Mucosa of rectum (tissue), 2 donors: ENCODE data around the gene TAP2.

Experiments
- H3K27ac ChIP-seq, 2 donors: one replicate each; pipeline ENCODE4 v1.7.0; 2013; ENCODE audit warnings: inconsistent platforms in 2 of 2, low read depth in 2 of 2, low read length in 2 of 2
- H3K27me3 ChIP-seq, 2 donors: one replicate each; pipeline ENCODE4 v1.7.0; 2013; ENCODE audit warnings: low read length in 2 of 2; ENCODE audit not compliant: control insufficient read depth in 2 of 2, insufficient read depth in 2 of 2
- H3K36me3 ChIP-seq, 2 donors: one replicate each; pipeline ENCODE4 v1.7.0; 2013; ENCODE audit warnings: low read length in 2 of 2; ENCODE audit not compliant: control insufficient read depth in 2 of 2, insufficient read depth in 2 of 2
- H3K4me1 ChIP-seq, 2 donors: one replicate each; pipeline ENCODE4 v1.7.0; 2013; ENCODE audit warnings: low read length in 2 of 2, mild to moderate bottlenecking in 1 of 2; ENCODE audit not compliant: control insufficient read depth in 2 of 2, insufficient read depth in 2 of 2
- H3K4me3 ChIP-seq, 2 donors: one replicate each; pipeline ENCODE4 v1.7.0; 2013; ENCODE audit warnings: low read length in 2 of 2
- H3K9ac ChIP-seq, 2 donors: one replicate each; pipeline ENCODE4 v1.7.0; 2013; ENCODE audit warnings: low read length in 2 of 2, low read depth in 1 of 2, mild to moderate bottlenecking in 1 of 2
- H3K9me3 ChIP-seq, 2 donors: one replicate each; pipeline ENCODE4 v1.7.0; 2013; ENCODE audit warnings: low read length in 2 of 2; ENCODE audit not compliant: control insufficient read depth in 2 of 2
- donor health status: healthy.
- donor health status: Normal muscosa, but diverticular disease.

Gene TAP2

DNA sequence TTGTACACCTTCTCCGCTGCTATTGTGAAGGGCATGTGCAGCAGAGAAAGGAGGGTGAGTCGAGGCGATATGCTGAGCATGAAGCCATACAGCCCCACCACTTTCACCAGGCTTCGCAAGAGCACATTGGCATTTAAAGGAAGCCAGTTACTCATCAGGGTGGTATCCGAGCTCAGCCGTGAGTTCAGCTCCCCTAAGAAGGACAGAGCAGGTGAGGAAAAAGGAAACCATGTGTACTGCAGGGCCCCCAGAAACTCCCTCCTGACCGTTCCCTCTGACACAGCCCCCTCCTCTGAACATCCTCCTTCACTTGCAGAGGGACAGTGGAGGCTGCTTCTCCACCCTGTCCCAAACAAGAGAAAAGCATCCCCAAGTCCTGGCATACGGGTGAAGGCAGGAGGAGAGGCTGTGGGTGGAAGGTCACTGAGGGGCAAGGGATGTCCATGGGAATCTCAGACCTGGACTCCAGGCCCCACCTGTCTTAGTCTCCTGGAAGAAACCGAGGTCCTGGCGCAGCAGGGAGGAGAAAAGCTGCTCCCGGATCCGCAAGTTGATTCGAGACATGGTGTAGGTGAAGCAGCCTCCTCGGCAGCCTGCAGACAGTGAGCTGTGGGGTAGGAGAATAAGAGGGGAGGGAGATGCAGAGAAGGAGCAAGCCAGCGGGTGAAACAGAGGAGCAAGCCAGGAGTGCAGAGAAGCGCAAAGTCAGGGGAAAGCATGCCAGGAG is 3.2 kb downstream of the TAP2 start:
- H3K9ac ChIP-seq = no peak overlapping the region
- H3K4me3 ChIP-seq = no peak overlapping the region
- H3K27me3 ChIP-seq = no peaks in the 10 kb centered on the region
- H3K36me3 ChIP-seq = peaks cover 30% of the 10 kb centered on the region in 2 donors
- peaks cover 6 to 10% of the 10 kb centered on the region in 2 donors for H3K4me1 ChIP-seq
- no peak overlapping the region for H3K27ac ChIP-seq
- H3K9me3 ChIP-seq = no peaks in the 10 kb centered on the region

DNA sequence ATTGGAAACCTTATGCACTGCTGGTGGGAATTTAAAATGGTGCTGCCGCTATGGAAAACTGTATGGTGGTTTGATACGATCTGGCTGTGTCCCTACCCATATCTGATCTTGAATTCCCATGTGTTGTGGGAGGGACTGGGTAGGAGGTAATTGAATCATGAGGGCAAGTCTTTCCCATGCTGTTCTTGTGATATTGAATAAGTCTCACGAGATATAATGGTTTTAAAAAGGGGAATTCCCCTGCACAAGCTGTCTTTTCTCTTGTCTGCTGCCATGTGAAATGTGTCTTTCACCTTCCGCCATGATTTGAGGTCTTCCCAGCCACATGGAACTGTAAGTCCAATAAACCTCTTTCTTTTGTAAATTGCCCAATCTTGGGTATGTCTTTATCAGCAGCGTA is 4.9 kb downstream of the TAP2 start:
- Histone ChIP-seq H3K4me3 (no peak overlapping the region), H3K36me3 (peaks cover 42 to 43% of the 10 kb centered on the region in 2 donors), H3K27me3 (no peaks in the 10 kb centered on the region), H3K4me1 (peaks cover 6 to 7% of the 10 kb centered on the region in 2 donors), H3K27ac (no peak overlapping the region), H3K9me3 (no peaks in the 10 kb centered on the region), H3K9ac (no peak overlapping the region)

DNA sequence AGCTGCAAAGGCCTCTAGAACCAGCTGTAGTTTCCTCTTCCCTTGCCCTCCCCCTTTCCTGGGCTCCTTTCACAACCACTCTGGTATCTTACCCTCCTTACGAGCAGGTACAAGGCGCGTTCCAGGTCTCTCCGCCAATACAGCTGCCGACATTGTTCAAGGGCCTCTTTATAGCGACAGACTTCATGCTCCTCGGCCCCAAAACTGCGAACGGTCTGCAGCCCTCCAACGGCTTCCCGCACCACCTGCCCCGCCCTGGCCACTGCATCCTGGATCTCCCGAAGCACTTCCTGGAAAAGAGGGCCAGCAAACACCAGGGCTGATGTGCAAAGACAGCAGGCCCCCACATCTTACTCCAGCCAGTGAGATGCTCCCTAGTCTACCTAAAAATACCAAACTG is 6.0 kb downstream of the TAP2 start:
- no peaks in the 10 kb centered on the region for H3K27me3 ChIP-seq
- no peaks in the 10 kb centered on the region for H3K9me3 ChIP-seq
- peaks cover 1 to 2% of the 10 kb centered on the region in 2 donors for H3K4me1 ChIP-seq
- peaks cover 42 to 47% of the 10 kb centered on the region in 2 donors for H3K36me3 ChIP-seq
- H3K9ac ChIP-seq = no peak overlapping the region
- H3K4me3 ChIP-seq = no peak overlapping the region
- no peak overlapping the region for H3K27ac ChIP-seq

DNA sequence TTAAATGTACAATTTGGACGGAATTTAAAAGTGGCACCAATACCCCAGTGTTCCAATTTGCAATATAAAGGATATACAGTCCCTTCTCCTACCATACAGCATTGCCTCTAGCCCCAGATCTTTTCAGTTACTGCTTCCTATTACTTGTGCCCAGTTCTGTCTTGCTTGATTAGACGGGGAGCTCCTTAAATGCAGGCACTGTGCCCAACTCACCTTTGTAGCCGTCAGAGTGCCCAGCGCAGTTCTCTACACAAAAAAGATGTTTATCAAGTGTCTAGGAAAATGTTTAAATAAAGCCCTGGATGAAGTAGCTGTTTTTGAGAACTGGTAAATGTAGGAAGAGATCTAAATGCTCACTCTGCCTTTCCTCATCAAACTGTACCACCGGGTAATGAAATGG is 7.6 kb downstream of the TAP2 start:
- no peaks in the 10 kb centered on the region for H3K9me3 ChIP-seq
- peaks cover 45 to 50% of the 10 kb centered on the region in 2 donors for H3K36me3 ChIP-seq
- H3K4me3 ChIP-seq = no peak overlapping the region
- no peak overlapping the region for H3K9ac ChIP-seq
- H3K4me1 ChIP-seq = no peaks in the 10 kb centered on the region
- H3K27ac ChIP-seq = no peak overlapping the region
- H3K27me3 ChIP-seq = no peaks in the 10 kb centered on the region

DNA sequence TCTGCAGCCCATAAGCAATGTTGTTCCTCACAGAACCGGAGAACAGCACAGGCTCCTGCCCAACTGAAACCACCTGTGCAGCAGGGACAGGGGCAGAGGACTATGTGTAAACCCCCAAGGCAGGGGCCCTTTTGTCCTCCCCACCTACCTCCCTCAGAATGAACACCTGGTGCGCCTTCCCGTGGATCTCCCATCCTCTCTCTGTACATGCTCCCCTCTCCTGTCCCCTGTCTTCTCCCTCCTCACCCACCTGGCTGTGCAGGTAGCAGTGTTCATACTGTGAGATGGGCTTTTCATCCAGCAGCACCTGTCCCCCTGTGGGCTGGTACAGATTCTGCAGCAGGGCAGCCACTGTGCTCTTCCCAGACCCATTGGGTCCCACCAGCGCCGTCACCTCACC is 8.5 kb downstream of the TAP2 start:
- H3K36me3 ChIP-seq = peaks cover 37 to 43% of the 10 kb centered on the region in 2 donors
- H3K9me3 ChIP-seq = no peaks in the 10 kb centered on the region

DNA sequence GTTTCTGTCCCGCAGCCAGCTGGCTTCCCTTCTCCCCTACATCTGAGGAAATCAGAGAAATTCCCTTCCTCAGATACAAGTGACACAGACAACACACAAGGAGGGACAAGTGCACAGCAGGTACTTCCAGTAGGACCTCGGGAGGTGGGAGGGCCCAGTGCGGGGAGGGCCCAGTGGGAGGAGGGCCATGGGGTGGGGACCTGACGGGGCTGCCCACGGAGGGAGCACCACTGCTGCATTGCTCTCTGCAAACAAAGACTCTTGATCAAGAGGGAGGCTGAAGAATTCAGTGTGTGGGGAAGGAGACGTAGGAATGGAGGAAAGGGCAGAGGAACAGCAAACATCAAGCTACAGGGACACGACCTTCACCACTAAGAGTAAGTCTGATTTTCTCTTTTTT is 9.0 kb downstream of the TAP2 start:
- no peaks in the 10 kb centered on the region for H3K9me3 ChIP-seq
- H3K4me3 ChIP-seq = no peak overlapping the region
- H3K27me3 ChIP-seq = no peaks in the 10 kb centered on the region
- no peak overlapping the region for H3K27ac ChIP-seq
- peaks cover 36 to 41% of the 10 kb centered on the region in 2 donors for H3K36me3 ChIP-seq
- H3K9ac ChIP-seq = no peak overlapping the region
- H3K4me1 ChIP-seq = no peaks in the 10 kb centered on the region

More for the DNA sequence above, 8.5 kb downstream of the TAP2 start:
- no peak overlapping the region for H3K4me3 ChIP-seq
- no peak overlapping the region for H3K9ac ChIP-seq
- H3K4me1 ChIP-seq = no peaks in the 10 kb centered on the region
- H3K27me3 ChIP-seq = no peaks in the 10 kb centered on the region
- H3K27ac ChIP-seq = no peak overlapping the region

DNA sequence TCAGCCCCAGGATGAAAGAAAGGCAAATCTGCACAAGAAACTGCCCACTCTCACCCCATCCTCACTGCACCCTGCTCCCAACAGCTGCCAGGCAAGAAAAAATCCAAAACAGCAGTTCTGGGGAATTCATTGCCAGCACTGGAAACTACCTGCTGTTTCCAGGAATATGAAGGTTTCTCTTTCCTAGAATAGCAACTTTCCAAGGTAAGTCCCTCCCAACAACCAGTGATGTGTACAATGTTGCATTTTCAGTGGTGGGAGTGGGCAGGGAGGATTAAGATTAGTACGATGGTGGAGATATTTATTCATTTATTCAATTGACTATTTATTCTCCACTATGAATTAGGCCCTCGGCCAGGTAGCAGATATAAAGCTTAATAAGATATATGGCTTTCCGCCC is 11.5 kb downstream of the TAP2 start:
- peaks cover 25 to 31% of the 10 kb centered on the region in 2 donors for H3K36me3 ChIP-seq
- H3K4me1 ChIP-seq = no peaks in the 10 kb centered on the region
- H3K27ac ChIP-seq = no peak overlapping the region
- no peak overlapping the region for H3K4me3 ChIP-seq
- H3K9me3 ChIP-seq = no peaks in the 10 kb centered on the region
- no peaks in the 10 kb centered on the region for H3K27me3 ChIP-seq
- no peak overlapping the region for H3K9ac ChIP-seq

DNA sequence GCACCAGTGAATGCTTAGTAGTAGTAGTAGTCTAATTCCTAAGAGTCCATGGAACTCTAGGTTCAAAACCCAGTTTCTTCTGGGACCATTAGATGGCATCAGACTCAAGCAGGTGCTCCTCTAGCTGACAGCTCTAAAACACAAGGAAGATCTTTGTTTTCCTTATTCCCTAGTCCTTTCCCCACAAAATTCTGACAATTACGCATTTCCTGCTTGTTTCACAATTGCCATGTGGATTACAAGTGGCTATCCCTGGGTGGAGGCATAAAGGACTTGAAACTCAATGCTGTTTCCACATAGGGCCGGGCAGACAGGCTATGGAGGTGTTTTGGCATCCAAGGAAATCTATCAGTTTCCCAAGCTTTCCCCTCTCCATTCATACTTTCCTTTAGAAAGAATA is 12.6 kb downstream of the TAP2 start:
- Histone ChIP-seq H3K4me1 (no peaks in the 10 kb centered on the region), H3K9ac (no peak overlapping the region), H3K36me3 (peaks cover 22 to 26% of the 10 kb centered on the region in 2 donors), H3K9me3 (no peaks in the 10 kb centered on the region), H3K27ac (no peak overlapping the region), H3K4me3 (no peak overlapping the region), H3K27me3 (no peaks in the 10 kb centered on the region)

DNA sequence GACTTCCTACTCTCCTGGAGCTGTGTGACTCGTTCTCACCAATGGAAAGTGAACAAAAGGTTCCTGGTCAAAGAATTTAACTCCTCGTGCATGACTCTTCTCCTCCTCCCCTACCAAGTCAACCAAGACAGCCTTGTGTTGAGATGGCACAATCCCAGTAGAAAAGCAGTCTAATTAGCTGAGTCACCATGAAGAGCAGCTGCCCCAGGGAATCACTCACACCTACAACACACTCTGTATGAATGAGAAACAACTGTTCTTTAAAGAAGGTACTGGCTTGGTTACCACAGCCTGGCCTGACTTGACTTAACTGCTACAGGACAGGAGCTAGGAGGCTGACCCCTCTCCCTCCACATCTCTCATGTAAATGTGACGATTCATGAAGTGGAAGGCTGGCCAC is 18.8 kb downstream of the TAP2 start:
- H3K27me3 ChIP-seq = no peaks in the 10 kb centered on the region
- H3K27ac ChIP-seq = no peak overlapping the region
- no peaks in the 10 kb centered on the region for H3K36me3 ChIP-seq
- H3K9me3 ChIP-seq = no peaks in the 10 kb centered on the region
- H3K9ac ChIP-seq = no peak overlapping the region
- no peaks in the 10 kb centered on the region for H3K4me1 ChIP-seq
- no peak overlapping the region for H3K4me3 ChIP-seq

DNA sequence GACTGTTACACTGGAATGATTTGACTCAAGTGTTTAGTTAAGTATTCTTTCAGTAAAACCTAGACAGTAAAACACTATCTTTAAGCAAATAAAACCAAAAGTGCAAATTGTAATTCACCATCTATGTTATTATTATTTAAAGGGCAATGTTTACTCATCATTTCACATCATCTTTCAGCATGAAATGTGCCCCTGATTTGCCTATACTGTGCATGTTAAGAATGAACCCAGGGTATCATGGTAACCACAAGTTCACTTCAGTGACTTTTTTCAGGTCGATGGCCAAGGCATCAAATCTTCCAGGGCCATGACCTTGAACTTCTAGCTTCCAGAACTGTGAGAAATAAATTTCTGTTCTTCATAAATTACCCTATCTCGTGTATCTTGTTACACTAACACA is 19.7 kb downstream of the TAP2 start:
- Histone ChIP-seq H3K4me3 (no peak overlapping the region), H3K4me1 (no peaks in the 10 kb centered on the region), H3K27ac (no peak overlapping the region), H3K27me3 (peaks cover 0 to 4% of the 10 kb centered on the region in 2 donors), H3K9ac (no peak overlapping the region), H3K36me3 (no peaks in the 10 kb centered on the region), H3K9me3 (no peaks in the 10 kb centered on the region)
